ENCODE measurements around the gene ZDHHC21.

GRCh38 chr9:14591411-14591810 lies 101.8 kb downstream of the ZDHHC21 start:
- TF ChIP-seq CTCF (IDR thresholded peaks at IDR 0.05) (no peak), POLR2A (IDR thresholded peaks at IDR 0.05) (no peak)
